NB4 (cell line): ENCODE measurements around the gene TAF11.

ENCODE experiments used
- CTCF ChIP-seq: IDR thresholded peaks from one replicate; pipeline ENCODE4 v1.5.1; 2012; ENCODE audit warnings: low read depth, low read length
- MAX ChIP-seq: IDR thresholded peaks from 2 replicates; pipeline ENCODE4 v1.6.1; 2011; ENCODE audit warnings: low read depth, low read length
- POLR2A ChIP-seq: IDR thresholded peaks from 2 replicates; pipeline ENCODE4 v1.6.1; 2011; ENCODE audit warnings: mild to moderate bottlenecking; ENCODE audit not compliant: insufficient read length; ENCODE audit errors: extremely low read depth

DNA sequence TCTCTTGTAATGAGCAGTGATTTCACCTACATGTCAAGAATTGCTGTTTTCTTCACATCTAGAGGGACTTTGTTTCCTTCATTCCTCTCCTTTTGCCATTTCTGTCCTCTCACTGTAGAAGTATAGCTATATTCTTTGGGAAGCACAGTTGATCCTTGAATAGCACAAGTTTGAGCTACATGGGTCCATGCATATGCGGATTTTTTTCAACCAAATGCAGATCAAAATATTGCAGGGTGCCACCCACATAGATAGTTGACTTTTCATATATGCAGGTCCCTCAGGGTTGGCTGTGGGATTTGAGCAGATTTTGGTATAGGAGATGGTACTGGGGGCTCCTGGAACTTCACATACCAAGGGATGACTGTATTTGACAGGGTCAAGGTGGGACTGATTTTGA, 54.9 kb downstream of the TAF11 start:
- TF ChIP-seq POLR2A (no peak), MAX (no peak), CTCF (no peak)
